Fibroblast of lung (primary cell): ENCODE results near the gene DHRS7. TPM values are rescaled to one million over a fixed set of nuclear protein-coding genes. Genes with fewer than 3 reads are reported as not detected.

Experiments
- DNase-seq, 2 donors: peaks; one replicate each; pipeline versions ENCODE4 v3.0.0 to v3.0.0-alpha.2; 2010; ENCODE audit warnings: low read depth in 2 of 2
- H2AFZ ChIP-seq: 2 replicates; pipeline ENCODE4 v1.5.1; 2012; ENCODE audit warnings: low read length, control low read depth, inconsistent platforms
- H3K27ac ChIP-seq: 2 replicates; pipeline ENCODE4 v1.5.1; 2011; ENCODE audit warnings: low read length, control low read depth; ENCODE audit not compliant: insufficient read depth
- H3K27me3 ChIP-seq: 2 replicates; pipeline ENCODE4 v1.5.1; 2011; ENCODE audit warnings: mild to moderate bottlenecking, low read length; ENCODE audit not compliant: control insufficient read depth, insufficient read depth
- H3K36me3 ChIP-seq: 2 replicates; pipeline ENCODE4 v1.5.1; 2011; ENCODE audit warnings: low read length; ENCODE audit not compliant: control insufficient read depth, insufficient read depth
- H3K4me1 ChIP-seq: 2 replicates; pipeline ENCODE4 v1.5.1; 2011; ENCODE audit warnings: low read length; ENCODE audit not compliant: control insufficient read depth, insufficient read depth; ENCODE audit errors: extremely low read depth
- H3K4me2 ChIP-seq: 2 replicates; pipeline ENCODE4 v1.5.1; 2011; ENCODE audit warnings: low read length, control low read depth; ENCODE audit not compliant: insufficient read depth; ENCODE audit errors: extremely low read depth
- H3K4me3 ChIP-seq, 4 experiments: fragments of 200-600 bp in 1 of 4; sonication (generic) in 1 of 4; replicated peaks in 1 of 4; 2 replicates each; pipeline ENCODE4 v1.5.1; 2011 to 2016; ENCODE audit warnings: low read length in 4 of 4, low read depth in 3 of 4, mild to moderate bottlenecking in 3 of 4, control low read depth in 2 of 4, inconsistent platforms in 1 of 4, mixed read lengths in 1 of 4; ENCODE audit not compliant: insufficient read depth in 1 of 4; ENCODE audit errors: control extremely low read depth in 1 of 4
- H3K79me2 ChIP-seq: 2 replicates; pipeline ENCODE4 v1.5.1; 2012; ENCODE audit warnings: mild to moderate bottlenecking, low read length, inconsistent platforms; ENCODE audit not compliant: control insufficient read depth, insufficient read depth
- H3K9ac ChIP-seq: 2 replicates; pipeline ENCODE4 v1.5.1; 2011; ENCODE audit warnings: mild to moderate bottlenecking, low read length, control low read depth; ENCODE audit not compliant: insufficient read depth
- H3K9me3 ChIP-seq: 2 replicates; pipeline ENCODE4 v1.5.1; 2012; ENCODE audit warnings: low read depth, low read length; ENCODE audit not compliant: control insufficient read depth, insufficient read depth
- H4K20me1 ChIP-seq: 2 replicates; pipeline ENCODE4 v1.5.1; 2011; ENCODE audit warnings: low read length; ENCODE audit not compliant: control insufficient read depth, insufficient read depth; ENCODE audit errors: extremely low read depth
- EZH2 ChIP-seq: IDR thresholded peaks from 2 replicates; pipeline ENCODE4 v1.5.1; 2012; ENCODE audit warnings: low read length, control low read depth, mild to moderate bottlenecking; ENCODE audit errors: missing control alignments
- polyA plus RNA-seq, 2 donors: library from polyadenylated mRNA; depleted of rRNA in 1 of 2; stranded (reverse) in 1 of 2; unstranded in 1 of 2; fragments of >200 nt; gene quantifications; 2 replicates each; pipeline ENCODE4 v1.2.1, GENCODE V29; 2011 to 2012; ENCODE audit warnings: missing spikeins in 1 of 2
- total RNA-seq: library from RNA; depleted of rRNA; stranded (reverse); fragments of >200 nt; gene quantifications from 2 replicates; pipeline ENCODE4 v1.2.1, GENCODE V29; 2014
- TF ChIP-seq, protein P1 (sequence below), 2 donors: IDR thresholded peaks in 1 of 2; conservative IDR thresholded peaks in 1 of 2; 1 replicate in 1 of 2; 2 replicates in 1 of 2; pipeline ENCODE4 v1.5.1; 2011 to 2012; ENCODE audit warnings: low read length in 2 of 2, control low read depth in 1 of 2, inconsistent platforms in 1 of 2, low read depth in 1 of 2, mild to moderate bottlenecking in 1 of 2

DHRS7 gene
- total and polyA plus RNA-seq, 2 donors (not counting 1 experiment from before 2014, with no cell fraction given), result 61.0 to 170 TPM

DNA sequence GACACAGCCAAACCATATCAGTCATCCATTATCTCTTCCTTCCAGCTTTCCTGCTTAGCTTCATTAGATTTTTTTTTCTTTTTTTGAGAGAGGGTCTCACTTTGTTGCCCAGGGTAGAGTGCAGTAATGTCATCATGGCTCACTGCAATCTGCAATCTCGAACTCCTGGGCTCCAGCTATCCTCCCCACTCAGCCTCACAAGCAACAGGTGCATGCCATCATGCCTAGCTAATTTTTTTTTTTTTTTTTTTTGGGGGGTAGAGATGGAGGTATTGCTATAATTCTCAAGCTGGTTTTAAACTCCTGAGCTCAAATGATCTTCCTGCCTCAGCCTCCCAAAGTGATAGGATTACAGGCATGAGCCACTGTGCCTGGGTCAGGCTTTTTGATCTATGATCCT is 45.5 kb upstream of the DHRS7 start:
- no peak overlapping the region for H3K4me3 ChIP-seq
- no peaks in the 10 kb centered on the region for H3K9me3 ChIP-seq
- H3K79me2 ChIP-seq, result no peaks in the 10 kb centered on the region
- no peak overlapping the region for H3K27ac ChIP-seq
- no peak overlapping the region for H3K4me2 ChIP-seq
- H3K4me1 ChIP-seq, result no peaks in the 10 kb centered on the region
- H2AFZ ChIP-seq, result no peak overlapping the region
- no peaks in the 10 kb centered on the region for H3K36me3 ChIP-seq
- no peaks in the 10 kb centered on the region for H3K27me3 ChIP-seq
- no peaks in the 10 kb centered on the region for H4K20me1 ChIP-seq
- no peak overlapping the region for H3K9ac ChIP-seq
- TF ChIP-seq EZH2, result no peak
- TF ChIP-seq, protein P1, sequence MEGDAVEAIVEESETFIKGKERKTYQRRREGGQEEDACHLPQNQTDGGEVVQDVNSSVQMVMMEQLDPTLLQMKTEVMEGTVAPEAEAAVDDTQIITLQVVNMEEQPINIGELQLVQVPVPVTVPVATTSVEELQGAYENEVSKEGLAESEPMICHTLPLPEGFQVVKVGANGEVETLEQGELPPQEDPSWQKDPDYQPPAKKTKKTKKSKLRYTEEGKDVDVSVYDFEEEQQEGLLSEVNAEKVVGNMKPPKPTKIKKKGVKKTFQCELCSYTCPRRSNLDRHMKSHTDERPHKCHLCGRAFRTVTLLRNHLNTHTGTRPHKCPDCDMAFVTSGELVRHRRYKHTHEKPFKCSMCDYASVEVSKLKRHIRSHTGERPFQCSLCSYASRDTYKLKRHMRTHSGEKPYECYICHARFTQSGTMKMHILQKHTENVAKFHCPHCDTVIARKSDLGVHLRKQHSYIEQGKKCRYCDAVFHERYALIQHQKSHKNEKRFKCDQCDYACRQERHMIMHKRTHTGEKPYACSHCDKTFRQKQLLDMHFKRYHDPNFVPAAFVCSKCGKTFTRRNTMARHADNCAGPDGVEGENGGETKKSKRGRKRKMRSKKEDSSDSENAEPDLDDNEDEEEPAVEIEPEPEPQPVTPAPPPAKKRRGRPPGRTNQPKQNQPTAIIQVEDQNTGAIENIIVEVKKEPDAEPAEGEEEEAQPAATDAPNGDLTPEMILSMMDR (conservative IDR thresholded peaks at IDR 0.05 in 1 of 2, IDR thresholded peaks at IDR 0.05 in 1 of 2; ENCODE audit: low read depth in 1 of 2, low read length in 2 of 2), result no peak
- DNase-seq, result no peak

DNA sequence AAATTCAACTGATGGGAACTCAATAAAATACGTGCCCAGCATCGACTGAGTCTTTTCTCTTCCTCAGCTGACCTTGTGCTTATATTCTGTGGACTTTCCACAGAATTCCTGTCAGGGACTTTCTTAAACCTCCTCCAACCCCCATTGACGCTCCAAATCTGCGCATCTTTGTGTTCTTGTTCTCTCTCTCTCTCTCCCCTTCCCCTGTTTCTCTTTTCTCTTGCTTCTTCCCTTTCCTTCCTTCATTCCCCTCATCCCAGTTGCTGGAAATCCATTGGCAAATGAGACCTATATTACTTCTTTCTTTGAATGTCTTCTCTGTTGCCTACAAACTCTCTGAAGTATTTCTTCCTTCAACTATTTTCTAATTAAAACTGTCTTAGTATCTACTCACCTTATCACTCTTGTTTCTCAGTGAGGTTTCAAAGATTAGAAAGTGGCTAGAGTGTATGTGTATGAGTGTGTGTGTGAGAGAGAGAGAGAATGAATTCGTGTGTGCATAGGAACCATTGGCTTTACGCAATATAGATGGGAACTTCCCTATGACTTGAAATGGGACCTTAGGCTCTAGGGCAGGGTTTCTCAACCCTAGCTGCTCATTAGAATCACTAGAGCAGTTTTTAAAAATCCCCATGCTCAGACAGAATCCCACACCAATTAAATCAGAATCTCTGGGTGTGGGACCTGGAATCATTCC is 41.8 kb upstream of the DHRS7 start:
- TF ChIP-seq EZH2, result no peak
- TF ChIP-seq, protein P1 (conservative IDR thresholded peaks at IDR 0.05 in 1 of 2, IDR thresholded peaks at IDR 0.05 in 1 of 2; ENCODE audit: low read depth in 1 of 2, low read length in 2 of 2), result no peak
- Histone ChIP-seq H3K27ac (no peak overlapping the region), H3K36me3 (no peaks in the 10 kb centered on the region), H3K4me1 (no peaks in the 10 kb centered on the region), H3K9ac (no peak overlapping the region), H3K4me3 (no peak overlapping the region), H3K27me3 (peaks cover 5% of the 10 kb centered on the region), H3K4me2 (no peak overlapping the region), H3K79me2 (no peaks in the 10 kb centered on the region), H3K9me3 (no peaks in the 10 kb centered on the region), H2AFZ (no peak overlapping the region), H4K20me1 (no peaks in the 10 kb centered on the region)
- DNase-seq, result no peak

DNA sequence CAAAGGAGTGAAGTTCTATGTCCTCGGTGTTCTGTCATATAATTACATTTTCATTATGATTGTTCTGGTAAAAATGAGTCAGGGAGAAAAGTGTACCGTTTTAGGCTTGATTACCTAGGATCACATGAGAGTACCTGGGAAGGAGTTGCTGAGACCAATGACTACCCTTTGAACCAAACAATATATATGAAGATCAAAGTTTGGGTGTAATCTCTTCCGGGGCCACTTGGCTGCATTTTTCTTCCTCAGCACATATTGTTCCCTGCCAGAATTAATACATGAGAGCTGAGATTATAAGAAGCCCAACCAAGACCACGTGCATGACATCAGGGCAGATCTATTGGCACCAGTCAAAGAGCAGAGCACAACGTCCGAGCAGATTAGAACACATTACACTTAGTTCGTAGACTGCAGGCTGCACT is 41.1 kb upstream of the DHRS7 start:
- H2AFZ ChIP-seq, result no peak overlapping the region
- TF ChIP-seq, protein P1 (conservative IDR thresholded peaks at IDR 0.05 in 1 of 2, IDR thresholded peaks at IDR 0.05 in 1 of 2; ENCODE audit: low read depth in 1 of 2, low read length in 2 of 2), result no peak
- TF ChIP-seq EZH2, result no peak

More for the DNA sequence above, 41.1 kb upstream of the DHRS7 start:
- no peaks in the 10 kb centered on the region for H3K36me3 ChIP-seq
- H3K79me2 ChIP-seq, result no peaks in the 10 kb centered on the region
- H3K9ac ChIP-seq, result no peak overlapping the region
- peaks cover 5% of the 10 kb centered on the region for H3K27me3 ChIP-seq
- H4K20me1 ChIP-seq, result no peaks in the 10 kb centered on the region
- no peaks in the 10 kb centered on the region for H3K9me3 ChIP-seq
- H3K4me2 ChIP-seq, result no peak overlapping the region
- DNase-seq, result no peak
- H3K4me3 ChIP-seq, result no peak overlapping the region
- H3K27ac ChIP-seq, result no peak overlapping the region
- H3K4me1 ChIP-seq, result no peaks in the 10 kb centered on the region
